GM18526 (cell line): ENCODE results near the gene CHID1.

Experiments
- POLR2A ChIP-seq: IDR thresholded peaks from 3 replicates; pipeline ENCODE4 v1.6.1; 2011; ENCODE audit not compliant: insufficient read length; ENCODE audit errors: extremely low read depth

CHID1 gene

GRCh38 chr11:866481-866880, 44.1 kb downstream of the CHID1 start:
- TF ChIP-seq POLR2A: no peak

- TF ChIP-seq POLR2A: no peak
Observed at GRCh38 chr11:865462-866430, 44.9 kb downstream of the CHID1 start.

- TF ChIP-seq POLR2A: no peak
Observed at GRCh38 chr11:864898-865297, 45.7 kb downstream of the CHID1 start.

GRCh38 chr11:863910-864827, 46.4 kb downstream of the CHID1 start:
- TF ChIP-seq POLR2A: no peak

GRCh38 chr11:863023-863909, 47.3 kb downstream of the CHID1 start:
- TF ChIP-seq POLR2A: no peak

GRCh38 chr11:862696-863022, 48.0 kb downstream of the CHID1 start:
- TF ChIP-seq POLR2A: no peak

GRCh38 chr11:862081-862661, 48.4 kb downstream of the CHID1 start:
- no peak for TF ChIP-seq POLR2A

- TF ChIP-seq POLR2A: no peak
Observed at GRCh38 chr11:861105-861479, 49.5 kb downstream of the CHID1 start.

GRCh38 chr11:860234-861104, 50.1 kb downstream of the CHID1 start:
- TF ChIP-seq POLR2A: no peak

GRCh38 chr11:859394-860131, 51.0 kb downstream of the CHID1 start:
- TF ChIP-seq POLR2A: no peak

GRCh38 chr11:858762-859339, 51.8 kb downstream of the CHID1 start:
- no peak for TF ChIP-seq POLR2A

- no peak for TF ChIP-seq POLR2A
Observed at GRCh38 chr11:858053-858761, 52.4 kb downstream of the CHID1 start.
